Gastroesophageal sphincter (tissue), 4 donors: ENCODE measurements around the gene SP140. TPM values are rescaled to one million over a fixed set of nuclear protein-coding genes. Genes with fewer than 3 reads are reported as not detected.
"Not testable (repeated sequence)": the region's sequence is repeated elsewhere in the genome, so short reads cannot be mapped to it uniquely, and the experiment has no call there.

Experiments used
- ATAC-seq: fragments of 150-250 bp; one replicate; pipeline ENCODE4 v1.9.1; 2016; ENCODE audit warnings: mild to moderate bottlenecking, moderate library complexity
- H3K27ac ChIP-seq, 4 donors: fragments of 200-600 bp; sonication (generic) in 3 of 4; 1 replicate in 3 of 4; 2 replicates in 1 of 4; pipeline ENCODE4 v1.5.1; 2016 to 2019
- H3K27me3 ChIP-seq: fragments of 200-600 bp; sonication (generic); one replicate; pipeline ENCODE4 v1.5.1; 2019
- H3K36me3 ChIP-seq, 2 donors: fragments of 200-600 bp; sonication (generic); one replicate each; pipeline ENCODE4 v1.5.1; 2019; ENCODE audit warnings: control low read depth in 1 of 2
- H3K4me1 ChIP-seq, 3 donors: fragments of 200-600 bp; sonication (generic); 1 replicate in 2 of 3; 2 replicates in 1 of 3; pipeline ENCODE4 v1.5.1; 2016 to 2019; ENCODE audit warnings: control low read depth in 2 of 3
- H3K4me3 ChIP-seq, 2 donors: fragments of 200-600 bp; sonication (generic); one replicate each; pipeline ENCODE4 v1.5.1; 2019; ENCODE audit warnings: mild to moderate bottlenecking in 1 of 2, moderate library complexity in 1 of 2
- H3K9me3 ChIP-seq, 3 donors: fragments of 200-600 bp; sonication (generic); one replicate each; pipeline ENCODE4 v1.5.1; 2017 to 2019; ENCODE audit warnings: control low read depth in 2 of 3
- EP300 ChIP-seq: sonication (generic); formaldehyde crosslinking; IDR thresholded peaks from one replicate; pipeline ENCODE4 v1.6.1; 2017; ENCODE audit warnings: antibody characterized with exemption, mild to moderate bottlenecking
- POLR2A ChIP-seq, 2 donors: fragments of 450-650 bp; IDR thresholded peaks; one replicate each; pipeline ENCODE4 v1.6.1; 2017; ENCODE audit warnings: antibody characterized with exemption in 2 of 2, mild to moderate bottlenecking in 2 of 2, moderate library complexity in 1 of 2
- POLR2AphosphoS5 ChIP-seq: sonication (generic); formaldehyde crosslinking; IDR thresholded peaks from one replicate; pipeline ENCODE4 v1.6.1; 2017; ENCODE audit warnings: antibody characterized with exemption
- WGBS, 2 donors: methylation state at CpG; one replicate each; pipeline ENCODE4 v1.1.5; 2018; ENCODE audit warnings: low coverage in 1 of 2; 5-methylcytosine and 5-hydroxymethylcytosine counted together
- total RNA-seq, 4 donors: library from RNA; depleted of rRNA; stranded (reverse); fragments of >200 nt; gene quantifications; one replicate each; pipeline ENCODE4 v1.1.0, GENCODE V29; 2016
- TF ChIP-seq, protein P1 (sequence below), 4 experiments: fragments of 200-600 bp in 2 of 4; fragments of 450-650 bp in 2 of 4; sonication (generic) in 1 of 4; IDR thresholded peaks; one replicate each; pipeline ENCODE4 v1.5.1; 2017 to 2019; ENCODE audit warnings: antibody characterized with exemption in 4 of 4, mild to moderate bottlenecking in 2 of 4, moderate library complexity in 2 of 4

SP140 gene
- total RNA-seq, 4 donors from 2014 or later = 0.92 to 2.3 (median 2.0) TPM; not detected in 1

DNA sequence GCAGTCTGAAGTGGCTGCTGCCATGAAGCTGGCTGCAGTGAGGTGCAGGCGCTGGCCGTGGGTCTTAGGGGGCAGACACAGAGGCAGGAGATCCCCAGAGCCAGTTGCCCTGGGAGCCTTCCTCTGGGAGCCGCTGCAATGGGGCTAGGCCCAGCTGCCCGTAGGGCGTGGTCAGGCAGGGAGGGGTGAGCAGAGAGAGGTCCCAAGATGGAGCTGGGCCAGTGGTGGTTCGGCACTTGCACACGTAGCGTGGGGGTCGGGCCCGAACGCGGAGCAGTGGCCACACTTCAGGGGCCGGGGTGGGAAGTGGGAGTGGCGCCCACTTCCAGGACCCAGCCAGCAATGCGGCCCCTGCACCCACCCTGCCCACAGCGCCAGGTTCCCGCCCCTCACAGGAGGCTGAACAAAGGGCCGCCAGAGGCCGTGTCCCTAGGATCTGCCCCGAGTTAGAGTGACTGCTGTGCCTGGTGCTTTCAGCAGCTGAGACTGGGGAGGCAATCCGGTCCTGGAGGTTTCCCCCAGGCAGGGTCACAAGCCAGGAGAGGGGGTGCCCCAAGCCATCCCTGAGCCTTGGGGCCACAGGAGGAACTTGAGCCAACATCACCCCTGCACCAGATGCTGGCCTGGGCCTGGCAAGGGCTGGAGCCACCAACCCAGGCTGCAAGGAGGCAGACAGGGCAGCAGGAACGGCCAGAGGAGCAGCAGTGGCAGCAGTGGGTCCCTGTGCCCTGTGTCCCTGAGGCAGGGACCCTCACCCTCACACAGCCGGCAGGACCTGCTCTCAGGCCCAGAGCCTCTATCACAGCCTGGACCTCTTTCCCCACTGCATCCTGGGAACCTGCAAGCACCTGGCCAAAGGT, 80.1 kb downstream of the SP140 start:
- ATAC-seq = no peak
- Histone ChIP-seq H3K36me3 (no peaks in the 10 kb centered on the region), H3K9me3 (peaks cover 0 to 11% (median 0%) of the 10 kb centered on the region in 3 donors), H3K4me1 (no peaks in the 10 kb centered on the region), H3K27ac (no peak overlapping the region), H3K4me3 (no peak overlapping the region), H3K27me3 (no peaks in the 10 kb centered on the region)
- no CpG with 5 or more reads among the region's 23 CpGs for WGBS, 2 donors
- TF ChIP-seq EP300 (no peak), POLR2AphosphoS5 (no peak), POLR2A (IDR thresholded peaks at IDR 0.05) (no peak)
- TF ChIP-seq, protein P1, sequence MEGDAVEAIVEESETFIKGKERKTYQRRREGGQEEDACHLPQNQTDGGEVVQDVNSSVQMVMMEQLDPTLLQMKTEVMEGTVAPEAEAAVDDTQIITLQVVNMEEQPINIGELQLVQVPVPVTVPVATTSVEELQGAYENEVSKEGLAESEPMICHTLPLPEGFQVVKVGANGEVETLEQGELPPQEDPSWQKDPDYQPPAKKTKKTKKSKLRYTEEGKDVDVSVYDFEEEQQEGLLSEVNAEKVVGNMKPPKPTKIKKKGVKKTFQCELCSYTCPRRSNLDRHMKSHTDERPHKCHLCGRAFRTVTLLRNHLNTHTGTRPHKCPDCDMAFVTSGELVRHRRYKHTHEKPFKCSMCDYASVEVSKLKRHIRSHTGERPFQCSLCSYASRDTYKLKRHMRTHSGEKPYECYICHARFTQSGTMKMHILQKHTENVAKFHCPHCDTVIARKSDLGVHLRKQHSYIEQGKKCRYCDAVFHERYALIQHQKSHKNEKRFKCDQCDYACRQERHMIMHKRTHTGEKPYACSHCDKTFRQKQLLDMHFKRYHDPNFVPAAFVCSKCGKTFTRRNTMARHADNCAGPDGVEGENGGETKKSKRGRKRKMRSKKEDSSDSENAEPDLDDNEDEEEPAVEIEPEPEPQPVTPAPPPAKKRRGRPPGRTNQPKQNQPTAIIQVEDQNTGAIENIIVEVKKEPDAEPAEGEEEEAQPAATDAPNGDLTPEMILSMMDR (IDR thresholded peaks at IDR 0.05) = no peak

GRCh38 chr2:230306474-230306873, 80.9 kb downstream of the SP140 start:
- Histone ChIP-seq H3K4me1 (no peaks in the 10 kb centered on the region), H3K4me3 (no peak overlapping the region), H3K36me3 (no peaks in the 10 kb centered on the region), H3K27me3 (no peaks in the 10 kb centered on the region), H3K27ac (no peak overlapping the region), H3K9me3 (peaks cover 0 to 11% (median 0%) of the 10 kb centered on the region in 3 donors)
- ATAC-seq = no peak
- no CpG with 5 or more reads among the region's 2 CpGs for WGBS, 2 donors
- TF ChIP-seq EP300 = no peak
- TF ChIP-seq, protein P1 (IDR thresholded peaks at IDR 0.05) = no peak
- TF ChIP-seq POLR2A (IDR thresholded peaks at IDR 0.05) = no peak
- TF ChIP-seq POLR2AphosphoS5 = no peak

DNA sequence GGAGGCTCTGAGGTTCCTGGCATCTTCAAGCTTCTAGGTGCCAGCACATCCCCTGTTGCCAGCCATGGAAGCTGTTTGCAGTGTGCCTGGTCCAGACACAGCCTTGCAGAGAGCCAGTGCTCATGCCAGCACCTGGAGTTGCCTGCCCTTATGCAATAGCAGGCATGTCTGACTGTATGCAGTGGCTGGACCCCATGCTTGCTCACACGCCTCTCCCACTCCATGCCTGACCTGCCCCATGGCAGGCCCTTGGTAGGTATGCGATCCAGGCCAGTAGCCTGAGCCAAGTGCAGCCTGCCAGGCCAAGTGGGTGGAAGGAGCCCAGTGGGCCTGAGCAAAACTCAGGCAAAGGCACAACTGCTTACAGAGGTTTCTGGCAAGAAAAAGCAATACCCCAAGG, 81.9 kb downstream of the SP140 start:
- Histone ChIP-seq H3K4me3 (no peak overlapping the region), H3K27ac (no peak overlapping the region), H3K9me3 (peaks cover 0 to 11% (median 0%) of the 10 kb centered on the region in 3 donors), H3K36me3 (no peaks in the 10 kb centered on the region), H3K27me3 (no peaks in the 10 kb centered on the region), H3K4me1 (no peaks in the 10 kb centered on the region)
- WGBS, 2 donors = 67% methylated on average over 1 of the region's 2 CpGs; no CpG with 5 or more reads in 1 of the 2 donors
- TF ChIP-seq POLR2AphosphoS5 = no peak
- TF ChIP-seq, protein P1 (IDR thresholded peaks at IDR 0.05) = no peak
- no peak for TF ChIP-seq POLR2A (IDR thresholded peaks at IDR 0.05)
- TF ChIP-seq EP300 = no peak
- ATAC-seq = no peak

- TF ChIP-seq, protein P1 (IDR thresholded peaks at IDR 0.05) = no peak
- TF ChIP-seq EP300 (no peak), POLR2A (IDR thresholded peaks at IDR 0.05) (no peak), POLR2AphosphoS5 (no peak)
- Histone ChIP-seq H3K4me1 (no peaks in the 10 kb centered on the region), H3K27me3 (no peaks in the 10 kb centered on the region), H3K4me3 (no peak overlapping the region), H3K9me3 (peaks cover 0 to 6% (median 0%) of the 10 kb centered on the region in 3 donors), H3K27ac (no peak overlapping the region), H3K36me3 (no peaks in the 10 kb centered on the region)
- no peak for ATAC-seq
- 77 to 95% methylated on average over 11 of the region's 12 CpGs for WGBS, 2 donors
Observed at GRCh38 chr2:230308402-230309000, 83.0 kb downstream of the SP140 start.

DNA sequence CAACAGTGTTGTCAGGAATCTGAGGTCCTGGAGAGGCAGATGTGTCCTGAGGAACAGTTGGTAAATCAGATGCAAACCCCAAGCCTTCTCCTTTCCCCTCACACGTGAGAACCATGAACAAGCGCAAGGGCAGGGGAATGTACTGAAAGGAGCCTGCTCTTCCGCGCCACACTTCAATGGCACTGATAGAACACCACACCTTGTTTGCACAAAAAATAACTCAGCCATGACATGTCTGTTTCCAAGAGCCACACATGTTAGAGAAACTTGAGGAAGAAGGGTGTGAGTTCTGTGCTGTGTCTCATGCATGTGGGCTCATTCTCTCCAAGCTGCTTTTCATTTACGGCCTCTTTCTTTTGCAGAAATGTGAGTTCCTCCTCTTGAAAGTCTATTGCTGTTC, 85.3 kb downstream of the SP140 start:
- not testable (repeated sequence) for H3K27me3 ChIP-seq, H3K36me3 ChIP-seq, ATAC-seq, H3K27ac ChIP-seq, H3K4me3 ChIP-seq, H3K9me3 ChIP-seq, H3K4me1 ChIP-seq
- no CpG with 5 or more reads among the region's 5 CpGs for WGBS, 2 donors

DNA sequence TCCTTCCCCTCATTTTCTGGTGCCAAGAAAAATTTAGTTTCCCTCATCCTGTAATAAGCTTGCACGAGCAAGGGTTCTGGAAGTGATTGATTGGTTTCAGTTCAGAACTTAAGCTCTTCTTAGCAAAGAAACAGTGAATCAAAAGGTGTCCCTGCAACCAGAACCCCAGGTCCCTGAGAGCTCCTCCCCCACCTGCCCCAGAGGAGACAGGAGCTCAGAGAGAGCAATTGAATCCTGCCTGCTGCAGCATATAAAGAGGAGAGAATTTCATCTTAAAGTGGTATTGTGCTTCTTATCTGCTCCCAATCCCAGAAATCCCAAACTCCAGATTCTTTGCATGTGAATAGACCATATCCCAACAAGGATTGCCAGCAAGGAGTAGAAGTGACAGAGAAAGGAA, 86.1 kb downstream of the SP140 start:
- not testable (repeated sequence) for H3K27ac ChIP-seq, H3K4me1 ChIP-seq, H3K27me3 ChIP-seq, H3K4me3 ChIP-seq, H3K9me3 ChIP-seq, H3K36me3 ChIP-seq, ATAC-seq
- WGBS, 2 donors = 17 to 40% methylated on average over 1 of the region's 1 CpG
